ENCODE measurements around the gene HIF1AN.

GRCh38 chr10:100504096-100504495 is 31.6 kb upstream of the HIF1AN start:
- TF ChIP-seq CTCF (IDR thresholded peaks at IDR 0.05): no peak
- no peak for TF ChIP-seq POLR2A (IDR thresholded peaks at IDR 0.05)
